GM18519 (cell line): ENCODE data around the gene TRAPPC6A.
"Not testable (repeated sequence)": the region's sequence is repeated elsewhere in the genome, so short reads cannot be mapped to it uniquely, and the experiment has no call there.

Source experiments
- ATAC-seq: cut with Tn5 transposase; IDR thresholded peaks from one replicate; pipeline ENCODE4 v1.9.1; 2021; ENCODE audit warnings: mild to moderate bottlenecking, moderate library complexity; ENCODE audit not compliant: unreplicated experiment, low FRiP score

Gene TRAPPC6A

GRCh38 chr19:45133661-45134060 is 44.4 kb downstream of the TRAPPC6A start:
- ATAC-seq = no peak

GRCh38 chr19:45130888-45131615 is 47.0 kb downstream of the TRAPPC6A start:
- no peak for ATAC-seq

- no peak for ATAC-seq
These were observed 47.8 kb downstream of the TRAPPC6A start for GRCh38 chr19:45130236-45130635.

- no peak for ATAC-seq
These were observed 49.2 kb downstream of the TRAPPC6A start for GRCh38 chr19:45128806-45129205.

GRCh38 chr19:45128146-45128545 is 49.9 kb downstream of the TRAPPC6A start:
- no peak for ATAC-seq

- ATAC-seq = no peak
These were observed 51.4 kb downstream of the TRAPPC6A start for GRCh38 chr19:45126654-45127053.

GRCh38 chr19:45125975-45126493 is 52.0 kb downstream of the TRAPPC6A start:
- ATAC-seq = no peak

- ATAC-seq = no peak
These were observed 52.7 kb downstream of the TRAPPC6A start for GRCh38 chr19:45125360-45125759.

- ATAC-seq = no peak
These were observed 54.0 kb downstream of the TRAPPC6A start for GRCh38 chr19:45124021-45124420.

- ATAC-seq = no peak
These were observed 54.6 kb downstream of the TRAPPC6A start for GRCh38 chr19:45123440-45123850.

- no peak for ATAC-seq
These were observed 55.2 kb downstream of the TRAPPC6A start for GRCh38 chr19:45122832-45123231.

GRCh38 chr19:45121827-45122345 is 56.2 kb downstream of the TRAPPC6A start:
- no peak for ATAC-seq

GRCh38 chr19:45119582-45119981 is 58.5 kb downstream of the TRAPPC6A start:
- ATAC-seq = no peak

GRCh38 chr19:45118591-45119355 is 59.3 kb downstream of the TRAPPC6A start:
- ATAC-seq = not testable (repeated sequence)

GRCh38 chr19:45118106-45118505 is 59.9 kb downstream of the TRAPPC6A start:
- no peak for ATAC-seq

- no peak for ATAC-seq
These were observed 60.4 kb downstream of the TRAPPC6A start for GRCh38 chr19:45117671-45118070.

- no peak for ATAC-seq
These were observed 60.9 kb downstream of the TRAPPC6A start for GRCh38 chr19:45117167-45117594.

- ATAC-seq = no peak
These were observed 62.0 kb downstream of the TRAPPC6A start for GRCh38 chr19:45115809-45116615.

- ATAC-seq = no peak
These were observed 63.9 kb downstream of the TRAPPC6A start for GRCh38 chr19:45114116-45114515.

GRCh38 chr19:45113628-45114027 is 64.4 kb downstream of the TRAPPC6A start:
- ATAC-seq = no peak
